ENCODE results near the gene STXBP5L.
"Not testable (repeated sequence)": the region's sequence is repeated elsewhere in the genome, so short reads cannot be mapped to it uniquely, and the experiment has no call there.

The STXBP5L gene

DNA sequence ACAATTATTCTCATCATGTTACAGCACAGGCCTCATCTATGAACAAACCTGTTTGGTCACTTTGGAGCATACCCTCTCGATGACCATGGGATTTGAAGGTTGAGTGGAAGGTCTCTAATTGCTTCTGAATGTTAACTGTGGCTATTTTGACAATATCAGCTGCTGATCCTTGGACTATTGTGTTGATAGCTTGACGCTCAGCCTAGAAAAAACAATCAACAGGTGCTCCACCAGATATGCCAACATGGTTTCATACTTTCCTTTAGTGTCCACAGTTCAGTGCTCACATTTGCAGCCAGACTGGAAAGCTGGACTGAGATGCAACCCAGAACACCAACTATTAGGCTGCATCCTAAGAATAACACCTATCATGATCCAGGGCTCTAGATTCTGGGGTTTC is 528.1 kb downstream of the STXBP5L start:
- DNase-seq, result no peak

- no peak for DNase-seq
These were observed 528.6 kb downstream of the STXBP5L start for GRCh38 chr3:121436641-121437040.

- DNase-seq, result no peak
These were observed 535.5 kb downstream of the STXBP5L start for GRCh38 chr3:121443456-121443855.

- DNase-seq, result not testable (repeated sequence)
These were observed 543.7 kb downstream of the STXBP5L start for GRCh38 chr3:121451752-121452151.

DNA sequence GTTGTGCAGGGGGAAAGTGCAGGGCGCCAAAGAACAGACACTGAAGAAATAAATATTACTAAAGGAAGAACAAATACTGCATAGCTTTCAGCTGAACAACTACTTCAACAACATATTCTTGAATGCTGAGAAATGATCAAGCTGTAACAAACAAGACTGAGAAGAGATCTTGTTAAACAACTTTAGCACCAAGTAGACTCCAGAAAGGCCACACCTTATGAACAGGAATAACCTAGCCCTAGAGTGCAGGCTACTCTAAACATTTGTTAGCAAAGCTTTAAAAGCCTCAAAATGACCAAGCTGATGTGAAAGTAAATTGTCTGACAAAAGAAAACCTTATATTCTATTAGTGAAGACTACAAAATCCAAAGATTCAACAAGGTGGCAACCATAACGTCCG is 554.6 kb downstream of the STXBP5L start:
- no peak for DNase-seq

DNA sequence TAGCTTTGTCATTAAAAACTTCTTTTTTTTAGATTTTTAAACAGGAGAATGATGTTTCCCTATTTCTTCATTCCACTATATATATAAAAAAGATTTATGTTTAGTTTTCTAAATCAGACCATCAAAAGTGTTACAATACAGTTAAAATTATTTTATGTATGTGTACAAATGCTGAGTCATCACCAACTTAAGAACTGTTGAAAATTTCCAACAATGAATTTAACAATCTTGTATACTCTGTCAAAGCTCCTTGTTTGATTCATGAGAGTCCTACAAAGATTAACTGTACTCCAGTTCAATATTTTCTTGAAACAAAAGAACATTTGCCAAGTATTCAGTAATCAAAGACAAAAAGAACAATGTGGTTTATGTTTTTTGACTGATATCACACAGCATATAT is 555.7 kb downstream of the STXBP5L start:
- DNase-seq, result no peak

DNA sequence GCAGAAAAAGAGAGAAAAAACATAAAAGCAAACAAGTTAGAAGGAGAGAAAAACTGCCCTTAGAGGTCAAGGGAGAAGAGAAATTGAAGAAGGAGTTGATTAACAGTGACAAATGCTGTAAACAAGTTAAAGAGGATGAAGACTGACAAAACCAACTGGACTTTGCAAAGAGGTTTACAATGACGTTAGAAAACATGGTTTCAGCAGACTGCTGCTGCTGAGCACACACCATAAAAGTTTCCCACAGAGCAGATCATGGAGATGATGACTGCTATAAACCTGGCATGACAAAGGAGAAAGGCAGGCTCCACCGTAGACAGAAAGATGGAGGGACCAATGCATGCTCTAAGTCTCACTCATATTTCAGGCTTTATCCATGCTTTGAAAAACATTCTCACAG is 559.1 kb downstream of the STXBP5L start:
- no peak for DNase-seq

GRCh38 chr3:121473001-121473400 is 565.0 kb downstream of the STXBP5L start:
- no peak for DNase-seq

Measured in stimulated activated CD4-positive, alpha-beta T cell treated with anti-CD3 and anti-CD28 coated beads, Interleukin-4, amount 100 ng/mL, for 4 hours (primary cell).